KG1 (cell line): ENCODE measurements around the gene CAVIN1.
"Not testable (repeated sequence)": the region's sequence is repeated elsewhere in the genome, so short reads cannot be mapped to it uniquely, and the experiment has no call there.

Experiments used
- DNase-seq: peaks from one replicate; lab custom pipeline; 2025; lab: John Stamatoyannopoulos, UW

CAVIN1 gene, protein sequence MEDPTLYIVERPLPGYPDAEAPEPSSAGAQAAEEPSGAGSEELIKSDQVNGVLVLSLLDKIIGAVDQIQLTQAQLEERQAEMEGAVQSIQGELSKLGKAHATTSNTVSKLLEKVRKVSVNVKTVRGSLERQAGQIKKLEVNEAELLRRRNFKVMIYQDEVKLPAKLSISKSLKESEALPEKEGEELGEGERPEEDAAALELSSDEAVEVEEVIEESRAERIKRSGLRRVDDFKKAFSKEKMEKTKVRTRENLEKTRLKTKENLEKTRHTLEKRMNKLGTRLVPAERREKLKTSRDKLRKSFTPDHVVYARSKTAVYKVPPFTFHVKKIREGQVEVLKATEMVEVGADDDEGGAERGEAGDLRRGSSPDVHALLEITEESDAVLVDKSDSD

DNA sequence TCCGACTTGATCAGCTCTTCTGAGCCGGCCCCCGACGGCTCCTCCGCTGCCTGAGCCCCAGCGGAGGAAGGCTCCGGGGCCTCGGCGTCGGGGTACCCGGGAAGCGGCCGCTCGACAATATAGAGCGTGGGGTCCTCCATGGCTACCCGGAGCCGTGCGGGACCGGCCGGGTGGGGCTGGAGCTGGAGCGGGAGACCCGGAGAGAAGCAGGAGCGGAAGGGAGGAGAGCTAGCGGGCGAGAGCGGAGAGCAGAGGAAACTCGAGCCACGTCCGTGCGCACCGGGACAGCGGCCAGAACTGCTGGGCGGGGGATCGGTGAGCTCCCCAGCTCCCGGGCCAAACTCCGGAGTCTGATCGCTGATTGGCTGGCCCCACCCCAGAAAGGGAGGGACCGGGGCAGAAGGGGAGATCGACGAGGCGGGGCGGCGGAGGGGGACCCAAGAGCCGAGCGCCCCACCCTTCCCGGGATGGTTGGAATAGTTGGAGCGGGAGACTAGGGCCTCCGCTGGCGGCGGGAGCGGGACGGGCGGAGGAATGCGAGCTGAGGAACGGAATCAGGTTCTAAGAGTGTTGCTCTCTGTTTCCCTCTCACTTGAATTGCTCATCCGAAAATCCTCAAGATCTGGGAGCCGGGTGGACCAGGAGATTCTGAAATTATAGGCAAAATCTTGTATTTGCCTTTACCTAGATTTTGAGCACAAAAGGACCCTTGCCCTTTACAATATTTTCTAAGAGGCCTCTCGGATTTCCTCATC is at the start of gene CAVIN1:
CAVIN1 (minus strand) TSS at position 299 of the 755 bp plus-strand sequence; CDS start at position 140, 159 bp downstream.
- DNase-seq: no peak

DNA sequence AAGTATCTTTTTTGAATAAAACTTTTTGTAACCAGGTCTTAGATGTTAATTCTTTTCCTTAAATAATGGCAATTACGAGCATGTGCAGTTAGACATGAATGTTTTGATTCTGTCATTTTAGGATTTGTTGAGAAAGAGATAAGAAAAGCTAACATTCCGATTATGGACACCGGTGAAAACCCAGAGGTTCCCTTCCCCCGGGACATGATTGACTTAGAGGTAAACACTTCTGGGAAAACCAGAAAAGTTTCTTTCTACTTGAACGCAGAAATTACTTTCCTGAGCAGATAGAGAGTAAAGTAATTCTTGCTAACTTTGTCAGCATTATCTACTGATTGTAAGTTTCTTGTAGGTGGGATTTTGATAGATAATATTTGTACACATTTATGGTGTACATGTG is 44.8 kb upstream of the CAVIN1 start:
- no peak for DNase-seq

DNA sequence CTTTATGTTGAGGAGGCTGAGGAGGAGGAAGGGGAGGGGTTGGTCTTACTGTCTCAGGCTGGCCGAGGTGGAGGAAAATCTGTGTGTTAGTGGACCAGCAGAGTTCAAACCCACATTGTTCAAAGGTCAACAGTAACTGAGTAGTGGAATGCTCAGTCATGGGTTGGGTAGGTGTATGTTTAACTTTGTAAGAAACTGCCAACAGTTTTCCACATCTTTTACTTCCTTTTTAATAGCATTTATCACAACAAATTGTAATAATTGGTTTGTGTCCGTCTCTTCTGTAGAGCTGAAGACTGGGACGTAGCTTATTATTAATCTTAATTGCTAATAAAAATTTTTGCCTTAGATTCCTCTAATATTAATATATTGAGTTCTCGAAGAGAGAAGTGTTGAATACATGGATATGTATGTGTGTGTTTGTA is 40.9 kb upstream of the CAVIN1 start:
- no peak for DNase-seq

DNA sequence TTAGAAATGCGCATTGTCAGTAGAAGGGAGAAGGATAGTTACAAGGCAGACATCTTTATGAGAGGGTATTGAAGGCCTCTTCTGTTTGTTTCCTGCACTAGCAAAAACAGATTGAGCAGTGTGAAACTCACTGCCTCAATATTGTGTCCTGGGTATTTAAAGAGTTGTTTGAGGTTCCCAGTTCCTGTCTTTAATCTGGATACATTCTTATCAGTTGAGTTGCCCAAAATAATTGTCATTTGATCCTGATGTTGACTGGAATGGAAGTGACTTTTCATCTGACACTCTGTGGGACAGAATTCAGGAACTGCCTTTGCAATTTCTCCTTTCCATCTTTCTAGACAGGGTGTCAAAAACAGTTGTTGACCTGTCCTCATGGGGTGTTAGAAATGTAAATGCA is 37.3 kb upstream of the CAVIN1 start:
- DNase-seq: no peak

DNA sequence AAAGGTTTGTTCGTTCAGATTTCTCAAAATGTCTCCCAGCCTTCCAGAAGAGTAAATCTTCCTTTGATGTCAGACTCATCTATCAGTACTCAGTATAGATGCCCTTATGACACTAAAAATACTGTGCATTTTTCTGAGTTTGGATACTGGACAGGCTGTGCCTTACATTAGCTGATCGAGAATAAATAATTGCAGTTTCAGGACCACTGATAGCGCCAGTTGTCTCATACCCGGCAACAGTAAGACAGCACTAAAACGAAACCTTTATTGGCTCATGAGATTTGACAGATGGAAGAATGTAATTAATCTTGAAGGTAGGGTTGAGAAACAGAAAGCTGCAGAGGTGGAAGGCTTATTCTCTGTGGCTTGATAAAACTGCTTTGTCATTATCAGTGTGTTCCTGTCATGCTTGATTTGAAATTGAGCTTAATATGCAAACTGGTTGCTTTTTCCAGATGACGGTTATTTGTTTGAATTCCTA is 36.8 kb upstream of the CAVIN1 start:
- DNase-seq: no peak

DNA sequence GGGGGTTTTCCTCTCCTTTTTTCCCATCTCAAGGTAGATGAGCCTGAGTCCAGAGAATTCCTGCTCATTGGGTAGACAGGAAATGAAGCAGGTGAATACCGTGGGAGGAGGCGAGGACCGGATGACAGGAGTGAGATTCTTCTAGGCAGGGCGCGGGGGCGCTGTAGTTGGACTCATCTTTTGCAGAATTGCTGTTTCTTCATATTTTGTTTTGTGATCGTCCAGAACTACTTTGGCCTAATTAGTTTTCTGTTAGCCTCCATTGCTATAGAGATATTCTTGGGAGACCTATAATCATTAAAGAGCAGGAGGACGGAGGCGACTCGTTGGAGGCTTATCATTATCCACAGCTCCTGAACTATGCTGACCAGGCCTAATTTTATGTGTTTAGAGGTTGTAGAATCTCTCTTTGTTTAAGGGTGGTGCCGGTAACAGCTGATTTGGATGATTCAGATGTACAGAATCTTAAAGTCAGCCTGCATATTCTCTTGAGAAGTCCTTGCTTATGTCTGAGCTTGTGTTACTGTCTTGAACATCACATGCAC is 36.3 kb upstream of the CAVIN1 start:
- no peak for DNase-seq

DNA sequence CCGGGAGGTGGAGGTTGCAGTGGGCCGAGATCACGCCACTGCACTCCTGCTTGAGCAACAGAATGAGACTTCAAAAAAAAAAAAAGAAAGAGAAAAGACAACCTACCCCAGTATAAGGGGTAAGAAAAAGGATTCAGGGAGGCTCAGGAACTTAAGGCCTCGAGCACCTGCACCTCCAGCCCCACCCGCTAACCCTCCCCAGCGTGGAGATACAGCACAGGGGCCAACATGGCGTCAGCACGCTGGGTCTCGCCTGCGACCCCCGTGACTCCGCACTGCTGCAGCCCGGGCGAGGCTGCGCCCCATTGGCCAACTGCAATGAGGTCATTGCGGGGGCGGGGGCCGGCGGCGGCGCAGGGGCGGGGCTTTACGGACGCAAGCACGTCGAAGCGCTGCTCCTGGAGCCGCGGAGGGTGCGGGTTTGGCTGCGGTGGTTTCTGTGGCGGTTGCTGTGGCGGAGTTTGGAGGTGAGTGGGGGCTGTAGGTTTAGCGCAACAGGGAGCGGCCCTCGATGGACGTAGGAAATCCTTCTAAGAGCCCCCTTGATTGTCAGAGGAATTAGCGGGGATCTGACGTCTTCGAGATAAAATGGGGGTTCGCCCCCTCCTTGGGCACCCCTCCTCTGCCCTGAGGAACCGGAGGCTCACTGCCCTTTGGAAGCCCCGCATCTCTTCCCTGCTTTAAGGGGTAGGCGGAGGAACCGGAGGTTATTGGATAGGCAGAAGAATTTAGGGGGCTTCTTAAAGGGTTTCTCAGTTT is 35.6 kb upstream of the CAVIN1 start, which contains the start of gene ATP6V0A1:
ATP6V0A1 (plus strand) TSS at position 382 of the 759 bp plus-strand sequence. CDS start 2,017 bp downstream, outside the sequence.
- peak; percentile 39 for DNase-seq

DNA sequence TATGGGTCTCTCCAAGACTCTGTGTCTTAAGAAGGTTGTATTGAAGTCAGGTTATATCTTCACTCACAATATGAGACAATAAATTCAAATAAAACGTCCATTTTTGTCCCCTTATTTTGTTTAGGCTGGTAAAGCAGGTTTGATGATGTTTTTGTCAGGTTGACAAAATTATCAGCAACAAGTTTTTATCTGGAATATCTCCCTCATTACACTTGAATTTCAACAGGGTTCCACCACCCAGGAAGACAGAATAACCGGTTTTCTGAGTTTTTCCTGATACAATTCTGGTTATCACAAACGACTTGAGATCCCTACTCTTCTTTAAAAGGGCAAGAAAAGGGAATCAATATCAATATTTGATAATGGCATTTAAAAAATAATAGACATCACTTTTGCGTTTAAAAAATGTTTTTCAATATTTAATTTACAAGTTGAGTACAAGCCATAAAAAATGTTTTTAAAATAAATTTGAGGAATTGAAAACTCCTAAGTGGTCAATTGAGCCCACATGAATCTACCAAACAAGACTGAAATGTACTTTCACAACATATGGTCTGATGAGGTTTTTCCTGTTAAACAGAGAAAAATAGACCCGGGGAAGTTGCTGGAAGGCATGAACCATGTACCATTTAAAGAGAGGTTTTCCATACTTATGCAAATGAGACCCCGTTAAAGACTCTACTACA is 34.2 kb upstream of the CAVIN1 start:
- DNase-seq: no peak

DNA sequence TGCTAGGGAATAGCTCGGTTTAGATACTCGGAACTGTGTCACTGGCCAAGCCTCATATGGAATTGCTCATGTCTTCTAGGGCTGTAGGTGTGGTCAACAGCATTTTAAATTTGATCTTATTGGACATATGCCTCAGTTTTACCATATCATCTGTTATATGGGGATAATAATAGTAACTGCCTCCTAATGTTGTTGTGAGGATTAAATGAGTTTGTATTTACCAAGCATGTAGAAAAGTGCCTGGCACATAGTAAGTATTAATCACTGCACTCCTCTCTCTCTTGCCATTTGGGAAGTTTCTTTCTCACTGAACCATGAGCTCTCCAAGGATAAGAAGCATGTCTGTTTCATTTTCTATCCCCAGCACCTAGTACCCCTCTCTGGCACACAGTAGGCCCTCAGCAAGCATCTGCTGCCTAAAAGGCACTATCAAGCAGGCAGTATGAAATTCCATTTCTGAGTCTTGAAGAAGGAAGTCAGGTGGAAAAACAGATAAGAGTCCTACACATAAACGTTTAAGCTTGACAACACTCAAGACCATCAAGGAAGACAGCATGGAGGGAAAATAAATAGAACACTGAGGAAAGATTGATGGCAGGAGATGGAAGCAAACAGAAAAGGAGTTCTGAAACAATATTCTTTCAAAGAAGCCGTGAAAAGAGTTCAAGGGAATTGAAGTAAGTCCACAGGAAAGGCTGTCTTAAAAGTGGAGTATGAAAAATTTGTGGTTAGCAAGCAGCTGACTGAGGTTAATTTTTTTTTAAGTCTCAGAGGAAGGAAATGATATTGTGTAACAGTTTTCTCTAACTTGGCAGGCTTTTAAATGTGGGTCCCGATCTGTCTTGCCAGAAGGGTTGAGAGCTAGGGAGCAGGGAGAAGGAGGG is 33.4 kb upstream of the CAVIN1 start:
- DNase-seq: peak; percentile 80

DNA sequence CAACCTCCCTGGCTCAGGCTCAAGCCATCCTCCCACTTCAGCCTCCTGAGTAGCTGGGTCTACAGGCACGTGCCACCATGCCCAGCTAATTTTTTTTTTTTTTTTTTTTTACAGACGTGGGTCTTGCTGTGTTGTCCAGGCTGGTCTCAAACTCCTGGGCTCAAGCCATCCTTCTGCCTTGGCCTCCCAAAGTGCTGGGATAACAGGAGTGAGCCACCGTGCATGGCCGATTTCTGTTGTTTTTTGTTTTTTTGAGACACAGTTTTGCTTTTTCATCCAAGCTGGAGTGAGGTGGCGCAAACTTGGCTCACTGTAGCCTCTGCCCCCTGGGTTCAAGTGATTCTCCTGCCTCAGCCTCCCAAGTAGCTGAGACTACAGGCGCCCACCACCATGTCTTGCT is 31.9 kb upstream of the CAVIN1 start:
- not testable (repeated sequence) for DNase-seq

DNA sequence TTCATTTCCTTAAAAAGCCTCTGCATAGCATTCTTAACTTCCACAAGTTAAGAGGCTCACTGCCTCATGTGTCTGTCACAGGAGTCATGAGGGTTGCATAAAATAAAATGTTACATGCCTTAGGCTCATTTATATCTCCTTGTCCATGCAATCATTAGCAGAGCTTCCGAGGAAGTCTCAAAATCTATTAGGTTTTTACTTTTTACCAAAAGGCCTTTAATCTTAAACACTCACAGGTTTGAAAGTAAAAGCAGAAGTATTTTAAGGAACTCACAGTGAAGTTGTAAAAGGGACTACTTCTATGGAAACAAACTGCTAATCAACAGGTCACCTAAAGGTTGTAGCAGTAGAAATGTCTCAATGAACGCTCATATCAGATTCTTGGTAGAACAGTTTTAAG is 30.4 kb upstream of the CAVIN1 start:
- DNase-seq: peak; percentile 17

DNA sequence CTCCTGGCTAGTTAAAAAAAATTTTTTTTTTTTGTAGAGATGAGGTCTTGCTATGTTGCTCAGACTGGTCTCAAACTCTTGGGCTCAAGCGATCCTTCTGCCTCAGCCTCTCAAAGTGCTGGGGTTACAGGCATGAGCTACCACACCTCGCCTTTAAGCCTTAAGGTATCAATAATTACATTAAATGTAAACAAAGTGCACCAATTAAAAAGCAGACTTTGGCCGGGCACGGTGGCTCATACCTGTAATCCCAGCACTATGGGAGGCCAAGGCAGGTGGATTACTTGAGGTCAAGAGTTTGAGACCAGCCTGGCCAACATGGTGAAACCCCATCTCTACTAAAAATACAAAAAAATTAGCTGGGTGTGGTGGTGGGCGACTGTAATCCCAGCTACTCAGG is 28.2 kb upstream of the CAVIN1 start:
- not testable (repeated sequence) for DNase-seq

DNA sequence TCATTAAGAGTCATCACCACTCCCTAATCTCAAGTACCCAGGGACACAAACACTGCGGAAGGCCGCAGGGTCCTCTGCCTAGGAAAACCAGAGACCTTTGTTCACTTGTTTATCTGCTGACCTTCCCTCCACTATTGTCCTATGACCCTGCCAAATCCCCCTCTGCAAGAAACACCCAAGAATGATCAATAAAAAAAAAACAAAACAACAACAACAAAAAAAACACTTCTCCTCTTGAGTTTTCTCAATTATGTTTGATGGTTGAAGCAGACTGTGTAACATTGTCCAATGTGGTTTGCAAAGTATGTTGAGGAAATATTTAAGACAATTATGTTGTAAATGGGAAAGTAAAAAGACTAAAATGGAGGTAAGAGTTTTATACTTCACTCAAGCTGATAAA is 26.8 kb upstream of the CAVIN1 start:
- not testable (repeated sequence) for DNase-seq

DNA sequence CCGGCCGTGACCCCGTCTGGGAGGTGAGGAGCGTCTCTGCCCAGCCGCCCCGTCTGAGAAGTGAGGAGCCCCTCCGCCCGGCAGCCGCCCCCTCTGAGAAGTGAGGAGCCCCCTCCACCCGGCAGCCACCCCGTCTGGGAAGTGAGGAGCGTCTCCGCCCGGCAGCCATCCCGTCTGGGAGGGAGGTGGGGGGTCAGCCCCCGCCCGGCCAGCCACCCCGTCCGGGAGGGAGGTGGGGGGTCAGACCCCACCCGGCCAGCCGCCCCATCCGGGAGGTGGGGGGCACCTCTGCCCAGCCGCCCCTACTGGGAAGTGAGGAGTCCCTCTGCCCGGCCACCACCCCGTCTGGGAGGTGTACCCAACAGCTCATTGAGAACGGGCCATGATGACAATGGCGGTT is 26.1 kb upstream of the CAVIN1 start:
- DNase-seq: not testable (repeated sequence)

DNA sequence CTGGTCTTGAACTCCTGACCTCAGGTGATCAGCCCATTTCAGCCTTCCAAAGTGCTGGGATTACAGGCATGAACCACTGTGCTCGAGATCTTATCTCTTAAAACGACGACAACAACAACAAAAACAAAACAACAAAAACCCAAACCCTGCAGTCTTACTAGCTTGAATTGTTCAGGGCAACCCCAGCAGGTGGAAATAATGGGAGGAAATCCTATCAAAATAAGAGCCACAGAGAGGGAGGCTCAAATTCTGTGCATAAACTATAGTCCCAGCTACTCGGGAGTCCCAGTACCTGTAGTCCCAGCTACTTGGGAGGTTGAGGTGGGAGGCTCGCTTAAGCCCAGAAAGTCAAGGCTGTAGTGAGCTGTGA is 19.1 kb upstream of the CAVIN1 start:
- no peak for DNase-seq

DNA sequence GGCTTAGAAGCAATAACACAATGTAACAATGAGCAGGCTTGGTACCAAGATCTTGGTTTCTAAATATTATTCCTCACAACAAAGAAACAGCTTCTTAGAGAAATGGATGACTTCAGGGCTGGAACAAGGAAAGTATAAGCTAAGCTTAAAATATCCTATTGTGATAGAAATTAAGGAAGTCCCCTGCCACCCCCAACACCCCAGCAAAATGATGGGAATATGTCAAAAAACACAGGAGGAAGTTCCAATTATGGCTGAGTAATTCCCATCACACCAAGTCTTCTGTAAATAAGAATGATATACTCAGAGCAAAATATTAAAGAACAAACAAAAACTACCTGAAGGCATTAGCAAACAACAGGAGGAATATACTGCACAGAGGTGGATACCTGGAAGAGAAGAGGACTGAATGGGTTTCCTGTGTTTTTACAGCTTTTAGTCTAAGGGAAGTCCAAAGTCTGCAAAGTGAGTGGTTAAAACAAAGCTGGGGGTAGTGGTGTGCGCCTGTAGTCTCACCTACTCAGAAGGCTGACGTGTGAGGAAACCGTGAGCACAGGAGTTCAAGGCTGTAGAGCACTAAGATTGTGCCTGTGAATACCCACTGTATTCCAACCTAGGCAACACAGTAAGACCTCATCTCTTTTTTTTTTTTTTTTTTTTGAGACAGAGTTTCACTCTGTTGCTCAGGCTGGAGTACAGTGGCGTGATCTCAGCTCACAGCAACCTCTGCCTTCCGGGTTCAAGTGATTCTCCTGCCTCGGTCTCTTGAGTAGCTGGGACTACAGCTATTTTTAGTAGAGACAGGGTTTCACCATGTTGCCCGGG is 18.5 kb upstream of the CAVIN1 start:
- DNase-seq: no peak

DNA sequence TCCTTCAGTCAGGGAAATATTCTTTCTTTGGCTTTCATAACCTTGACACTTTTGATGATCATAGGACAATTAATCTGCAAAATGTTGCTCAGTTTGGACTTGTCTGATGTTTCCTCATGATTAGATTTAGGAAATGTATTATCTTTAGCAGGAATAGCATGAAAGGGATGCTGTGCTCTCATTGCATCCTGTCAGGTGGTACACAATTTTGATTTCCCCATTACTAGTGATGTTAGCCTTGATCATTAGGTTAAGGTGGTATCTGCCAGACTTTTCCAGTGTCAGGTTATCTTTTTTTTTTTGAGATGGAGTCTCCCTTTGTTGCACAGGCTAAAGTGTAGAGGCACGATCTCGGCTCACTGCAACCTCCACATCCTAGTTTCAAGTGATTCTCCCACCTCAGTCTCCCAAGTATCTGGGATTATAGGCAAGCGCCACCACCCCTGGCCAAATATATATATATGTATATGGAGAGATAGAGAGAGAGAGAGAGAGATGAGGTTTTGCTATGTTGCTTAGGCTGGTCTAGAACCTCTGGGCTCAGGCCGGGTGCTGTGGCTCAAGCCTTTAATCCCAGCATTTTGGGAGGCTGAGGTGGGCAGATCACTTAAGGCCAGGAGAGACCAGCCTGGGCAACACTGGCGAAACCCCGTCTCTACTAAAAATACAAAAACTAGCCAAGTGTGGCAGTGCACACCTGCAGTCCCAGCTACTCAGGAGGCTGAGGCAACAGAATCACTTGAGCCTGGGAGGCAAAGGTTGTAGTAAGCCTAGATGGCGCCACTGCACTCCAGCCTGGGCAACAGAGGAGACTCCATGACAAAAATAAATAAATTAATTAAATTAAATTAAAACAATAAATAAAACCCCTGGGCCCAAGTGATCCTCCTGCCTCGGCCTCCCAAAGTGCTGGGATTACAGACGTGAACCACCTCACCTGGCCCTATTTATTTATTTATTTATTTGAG is 15.8 kb upstream of the CAVIN1 start:
- no peak for DNase-seq

DNA sequence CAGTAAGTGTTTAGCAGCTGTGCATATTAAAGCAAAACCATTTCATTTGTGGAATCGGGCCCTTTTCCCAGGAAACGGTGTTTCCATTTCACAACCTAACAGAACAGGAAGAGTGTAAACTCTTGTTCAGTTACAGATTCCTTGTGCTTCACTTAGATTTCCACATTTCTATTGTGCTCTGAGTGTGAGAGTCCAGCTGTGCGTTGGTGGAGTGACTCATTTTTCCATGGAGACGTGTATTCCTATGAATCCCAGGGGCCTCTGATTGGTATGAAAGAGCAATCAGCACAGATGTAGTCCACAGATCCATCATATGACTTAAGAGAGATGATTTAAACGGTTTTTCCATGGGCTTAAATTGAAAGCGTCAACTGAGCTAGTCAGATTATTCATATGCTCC is 13.3 kb upstream of the CAVIN1 start:
- no peak for DNase-seq
